D721Med (cell line): Measurements from ENCODE around the gene SMAD5.

Experiments used
- DNase-seq: peaks from one replicate; pipeline ENCODE4 v3.0.0; 2011; ENCODE audit warnings: low spot score; ENCODE audit not compliant: insufficient read length
- FAIRE-seq: peaks from 2 replicates; lab custom pipeline; 2011; peaks lifted over from hg19 to GRCh38; lab: Jason Lieb, UNC
- CTCF ChIP-seq: IDR thresholded peaks from 2 replicates; pipeline ENCODE4 v1.5.1; 2012; ENCODE audit warnings: mild to moderate bottlenecking, control low read depth; ENCODE audit not compliant: insufficient read depth; ENCODE audit errors: missing control alignments

SMAD5 gene

GRCh38 chr5:136200761-136201160, 68.1 kb downstream of the SMAD5 start:
- FAIRE-seq (no peak), DNase-seq (no peak)
- TF ChIP-seq CTCF = no peak

GRCh38 chr5:136201870-136202269, 69.2 kb downstream of the SMAD5 start:
- DNase-seq (no peak), FAIRE-seq (no peak)
- no peak for TF ChIP-seq CTCF

- TF ChIP-seq CTCF = no peak
- FAIRE-seq = no peak
- no peak for DNase-seq
These were observed 70.0 kb downstream of the SMAD5 start for GRCh38 chr5:136202469-136203205.

GRCh38 chr5:136203303-136203922, 70.8 kb downstream of the SMAD5 start:
- DNase-seq (no peak), FAIRE-seq (no peak)
- no peak for TF ChIP-seq CTCF

- TF ChIP-seq CTCF = no peak
- DNase-seq = no peak
- no peak for FAIRE-seq
These were observed 72.5 kb downstream of the SMAD5 start for GRCh38 chr5:136205061-136205702.

- no peak for TF ChIP-seq CTCF
- FAIRE-seq (no peak), DNase-seq (no peak)
These were observed 73.3 kb downstream of the SMAD5 start for GRCh38 chr5:136205941-136206340.
